ENCODE results near the gene SNX2. TPM values are rescaled to one million over a fixed set of nuclear protein-coding genes. Genes with fewer than 3 reads are reported as not detected.

The SNX2 gene
- total RNA-seq, 1 donor from 2014 or later = 67.3 TPM

- TF ChIP-seq, protein P1, sequence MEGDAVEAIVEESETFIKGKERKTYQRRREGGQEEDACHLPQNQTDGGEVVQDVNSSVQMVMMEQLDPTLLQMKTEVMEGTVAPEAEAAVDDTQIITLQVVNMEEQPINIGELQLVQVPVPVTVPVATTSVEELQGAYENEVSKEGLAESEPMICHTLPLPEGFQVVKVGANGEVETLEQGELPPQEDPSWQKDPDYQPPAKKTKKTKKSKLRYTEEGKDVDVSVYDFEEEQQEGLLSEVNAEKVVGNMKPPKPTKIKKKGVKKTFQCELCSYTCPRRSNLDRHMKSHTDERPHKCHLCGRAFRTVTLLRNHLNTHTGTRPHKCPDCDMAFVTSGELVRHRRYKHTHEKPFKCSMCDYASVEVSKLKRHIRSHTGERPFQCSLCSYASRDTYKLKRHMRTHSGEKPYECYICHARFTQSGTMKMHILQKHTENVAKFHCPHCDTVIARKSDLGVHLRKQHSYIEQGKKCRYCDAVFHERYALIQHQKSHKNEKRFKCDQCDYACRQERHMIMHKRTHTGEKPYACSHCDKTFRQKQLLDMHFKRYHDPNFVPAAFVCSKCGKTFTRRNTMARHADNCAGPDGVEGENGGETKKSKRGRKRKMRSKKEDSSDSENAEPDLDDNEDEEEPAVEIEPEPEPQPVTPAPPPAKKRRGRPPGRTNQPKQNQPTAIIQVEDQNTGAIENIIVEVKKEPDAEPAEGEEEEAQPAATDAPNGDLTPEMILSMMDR (conservative IDR thresholded peaks at IDR 0.05) = no peak
- Mint-ChIP-seq H3K36me3 (peaks cover under 1% of the 10 kb centered on the region), H3K27ac (peak overlapping the region; percentile 19), H3K4me3 (peak overlapping the region; percentile 77), H3K27me3 (peaks cover 4% of the 10 kb centered on the region), H3K9me3 (no peaks in the 10 kb centered on the region), H3K4me1 (ENCODE audit: unreplicated experiment) (no peaks in the 10 kb centered on the region)
- DNase-seq (ENCODE audit: extremely low spot score, unreplicated experiment) = no peak
Observed at GRCh38 chr5:122773619-122774018, 1.3 kb upstream of the SNX2 start.

DNA sequence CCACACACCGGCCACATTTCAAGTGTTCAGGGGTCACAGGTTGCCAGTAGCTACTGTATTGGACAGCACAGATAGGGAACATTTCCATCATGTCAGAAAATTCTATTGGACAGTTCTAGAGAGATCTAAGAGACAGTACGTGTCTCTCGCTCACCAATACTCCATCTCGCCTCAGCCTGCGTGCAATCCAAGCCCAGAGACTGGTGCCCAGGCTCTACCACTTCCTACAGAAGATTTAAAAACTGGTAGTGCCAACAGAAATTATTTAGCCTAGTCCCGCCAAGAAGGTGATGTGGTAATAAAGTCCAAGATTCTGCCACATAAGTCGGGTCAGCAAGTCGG lies 390 bp upstream of the SNX2 start:
- H3K36me3 Mint-ChIP-seq = peaks cover 4% of the 10 kb centered on the region
- peaks cover 4% of the 10 kb centered on the region for H3K27me3 Mint-ChIP-seq
- TF ChIP-seq, protein P1 (conservative IDR thresholded peaks at IDR 0.05) = no peak
- H3K4me1 Mint-ChIP-seq (ENCODE audit: unreplicated experiment) = no peaks in the 10 kb centered on the region
- peak overlapping the region; percentile 93 for H3K4me3 Mint-ChIP-seq
- no peaks in the 10 kb centered on the region for H3K9me3 Mint-ChIP-seq
- H3K27ac Mint-ChIP-seq = peak overlapping the region; percentile 60
- DNase-seq (ENCODE audit: extremely low spot score, unreplicated experiment) = no peak

- H3K4me3 Mint-ChIP-seq = peak overlapping the region; percentile 93
- H3K27me3 Mint-ChIP-seq = no peaks in the 10 kb centered on the region
- peaks cover 8% of the 10 kb centered on the region for H3K36me3 Mint-ChIP-seq
- H3K9me3 Mint-ChIP-seq = no peaks in the 10 kb centered on the region
- no peak for DNase-seq (ENCODE audit: extremely low spot score, unreplicated experiment)
- TF ChIP-seq, protein P1 (conservative IDR thresholded peaks at IDR 0.05) = no peak
- H3K27ac Mint-ChIP-seq = peak overlapping the region; percentile 94
- H3K4me1 Mint-ChIP-seq (ENCODE audit: unreplicated experiment) = no peaks in the 10 kb centered on the region
Observed at GRCh38 chr5:122775550-122776542, 966 bp downstream of the SNX2 start.

DNA sequence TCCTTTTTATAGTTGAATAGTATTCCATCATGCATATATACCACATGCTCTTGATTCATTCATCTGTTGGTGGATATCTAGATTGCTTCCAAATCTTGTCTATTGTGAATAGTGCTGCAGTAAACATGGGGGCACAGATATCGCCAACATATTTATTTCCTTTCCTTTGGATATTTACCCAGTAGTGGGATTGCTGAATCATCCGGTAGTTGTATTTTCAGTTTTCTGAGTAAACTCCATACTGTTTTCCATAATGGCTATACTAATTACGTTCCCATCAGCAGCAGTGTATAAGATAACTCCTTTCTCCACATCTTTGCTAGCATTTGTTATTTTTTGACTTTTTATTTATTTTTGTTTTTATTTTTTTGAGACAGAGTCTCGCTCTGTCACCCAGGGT lies 3.3 kb downstream of the SNX2 start:
- Mint-ChIP-seq H3K4me3 (peak overlapping the region; percentile 57), H3K4me1 (ENCODE audit: unreplicated experiment) (no peaks in the 10 kb centered on the region), H3K27me3 (no peaks in the 10 kb centered on the region), H3K27ac (no peak overlapping the region), H3K36me3 (peaks cover 11% of the 10 kb centered on the region), H3K9me3 (no peaks in the 10 kb centered on the region)
- no peak for DNase-seq (ENCODE audit: extremely low spot score, unreplicated experiment)
- TF ChIP-seq, protein P1 (conservative IDR thresholded peaks at IDR 0.05) = no peak

DNA sequence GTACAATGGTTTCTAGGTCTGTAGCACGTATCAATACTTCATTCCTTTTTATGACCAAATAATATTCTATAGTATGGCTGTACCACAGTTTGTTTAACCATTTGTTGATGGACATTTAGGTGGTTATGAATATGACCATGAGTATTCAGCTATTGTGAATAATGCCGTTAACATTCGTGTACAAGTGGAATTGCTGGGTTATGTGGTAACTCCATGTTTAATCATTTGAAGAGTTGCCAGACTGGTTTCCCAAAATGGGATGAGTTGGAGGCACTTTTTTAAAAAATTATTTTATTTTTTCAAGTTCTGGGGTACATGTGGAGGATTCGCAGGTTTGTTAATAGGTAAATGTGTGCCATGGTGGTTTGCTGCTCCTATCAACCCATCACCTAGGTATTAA lies 4.6 kb downstream of the SNX2 start:
- no peak for DNase-seq (ENCODE audit: extremely low spot score, unreplicated experiment)
- Mint-ChIP-seq H3K36me3 (peaks cover 11% of the 10 kb centered on the region), H3K4me3 (peak overlapping the region; percentile 4), H3K9me3 (no peaks in the 10 kb centered on the region), H3K27me3 (no peaks in the 10 kb centered on the region), H3K4me1 (ENCODE audit: unreplicated experiment) (no peaks in the 10 kb centered on the region), H3K27ac (no peak overlapping the region)
- TF ChIP-seq, protein P1 (conservative IDR thresholded peaks at IDR 0.05) = no peak
